NCI-H2196 (cell line): ENCODE results near the gene ATP1B3.
"Not testable (repeated sequence)": the region's sequence is repeated elsewhere in the genome, so short reads cannot be mapped to it uniquely, and the experiment has no call there.

Experiments used
- DNase-seq: peaks from one replicate; lab custom pipeline; 2025; ENCODE audit not compliant: unreplicated experiment; lab: John Stamatoyannopoulos, UW

ATP1B3 gene

GRCh38 chr3:141860086-141860669, 16.3 kb upstream of the ATP1B3 start:
- no peak for DNase-seq

- no peak for DNase-seq
Measured at GRCh38 chr3:141860766-141861513, 15.5 kb upstream of the ATP1B3 start.

GRCh38 chr3:141862279-141862816, 14.1 kb upstream of the ATP1B3 start:
- no peak for DNase-seq

DNA sequence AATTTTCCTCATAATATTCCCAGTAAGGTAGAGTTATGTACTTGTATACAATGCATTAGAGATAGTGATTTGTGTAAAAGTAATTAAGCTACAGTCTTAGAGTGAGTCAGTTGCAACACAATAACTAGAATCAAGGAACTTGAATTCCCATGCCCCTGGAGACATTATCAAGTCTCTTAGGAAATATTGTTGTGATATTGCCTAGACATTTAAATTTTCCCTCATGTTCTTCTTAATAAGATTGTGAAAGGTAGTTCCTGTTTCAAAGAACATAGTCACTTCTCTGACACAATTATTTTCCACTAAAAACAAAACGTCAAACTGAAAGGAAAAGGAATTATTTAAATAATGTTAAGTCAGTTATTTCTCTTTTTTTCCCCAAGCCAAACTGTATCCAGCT, 13.0 kb upstream of the ATP1B3 start:
- DNase-seq, result no peak

- no peak for DNase-seq
Measured at GRCh38 chr3:141864281-141864970, 12.0 kb upstream of the ATP1B3 start.

- DNase-seq, result no peak
Measured at GRCh38 chr3:141865101-141865500, 11.3 kb upstream of the ATP1B3 start.

GRCh38 chr3:141870091-141870687, 6.3 kb upstream of the ATP1B3 start:
- no peak for DNase-seq

- DNase-seq, result peak; percentile 91
Measured at GRCh38 chr3:141875374-141875892, 1.0 kb upstream of the ATP1B3 start.

DNA sequence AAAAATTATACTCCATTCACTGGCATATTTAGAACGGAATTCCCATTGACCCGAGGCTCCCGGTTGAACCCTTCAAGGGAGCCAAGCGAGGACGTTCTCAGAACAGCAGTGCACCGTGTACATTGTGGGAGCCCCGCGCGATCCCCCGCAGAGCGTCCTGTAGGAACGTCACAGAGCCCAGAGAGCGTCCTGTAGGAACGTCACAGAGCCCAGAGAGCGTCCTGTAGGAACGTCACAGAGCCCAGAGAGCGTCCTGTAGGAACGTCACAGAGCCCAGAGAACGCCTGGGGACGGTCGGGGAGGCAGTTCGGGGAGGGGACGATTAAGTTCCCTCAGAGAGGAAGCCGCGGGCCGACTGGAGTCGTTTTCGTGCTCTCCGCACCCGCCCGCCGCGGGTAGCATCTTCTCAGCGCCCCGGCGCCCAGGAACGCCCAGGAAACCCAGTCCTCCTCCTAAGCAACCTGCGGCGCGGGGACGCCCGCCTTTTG, 506 bp upstream of the ATP1B3 start:
- peak; percentile 82 for DNase-seq

DNA sequence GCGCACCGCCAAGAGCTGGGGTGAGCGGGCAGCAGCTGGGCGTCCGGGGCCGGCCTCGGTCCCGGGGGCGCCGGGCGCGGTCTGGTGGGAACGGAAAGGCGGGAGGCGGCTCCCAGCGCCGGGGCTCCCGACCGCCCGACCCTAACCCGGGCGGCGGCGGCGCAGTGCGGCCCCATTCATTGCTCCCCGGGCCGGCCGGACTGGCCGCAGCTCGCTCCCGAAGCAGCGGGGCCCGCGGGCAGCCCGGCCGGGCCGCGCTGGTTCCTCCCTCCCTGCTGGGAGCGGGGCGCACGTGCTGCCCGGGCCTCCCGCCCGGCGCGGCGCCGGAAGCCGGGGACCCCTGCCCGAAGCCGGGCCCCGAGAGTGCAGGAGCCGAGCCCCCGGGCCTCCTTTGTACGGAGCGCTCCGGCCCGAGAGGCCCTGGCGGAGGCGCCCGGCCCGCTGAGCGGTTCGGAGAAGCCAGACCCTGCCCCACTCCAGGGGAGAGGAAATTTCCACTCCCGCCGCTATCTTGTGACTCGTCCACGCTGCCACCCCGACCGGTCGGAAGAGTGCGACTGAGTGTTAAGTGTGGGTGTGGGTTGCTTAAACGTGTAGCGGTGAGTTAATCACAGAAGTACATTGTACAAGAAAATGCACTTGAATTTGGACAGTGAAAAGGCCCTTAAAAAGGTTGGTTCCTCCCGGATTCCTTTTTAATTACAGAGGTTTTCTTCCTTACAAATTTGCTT, 613 bp downstream of the ATP1B3 start:
- no peak for DNase-seq

DNA sequence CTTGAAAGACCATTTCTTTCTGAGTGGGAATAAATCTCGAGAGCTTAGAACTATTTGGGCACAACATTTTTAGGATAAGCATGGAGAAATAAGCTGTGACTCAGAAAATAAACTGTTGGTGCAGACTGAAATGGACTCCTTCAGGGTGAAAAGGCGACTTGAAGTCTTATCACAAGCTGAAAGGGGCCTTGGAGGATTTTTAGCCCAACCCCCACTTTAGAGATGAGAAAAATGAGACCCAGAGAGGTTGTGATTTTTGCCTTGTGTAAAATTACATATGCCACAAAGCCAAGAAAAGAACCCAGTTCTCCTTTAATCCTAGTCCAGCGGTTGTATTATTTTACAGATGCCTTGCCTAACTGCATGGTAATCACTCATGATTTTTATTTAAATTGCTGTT, 1.5 kb downstream of the ATP1B3 start:
- no peak for DNase-seq

- no peak for DNase-seq
Measured at GRCh38 chr3:141878326-141878725, 1.9 kb downstream of the ATP1B3 start.

DNA sequence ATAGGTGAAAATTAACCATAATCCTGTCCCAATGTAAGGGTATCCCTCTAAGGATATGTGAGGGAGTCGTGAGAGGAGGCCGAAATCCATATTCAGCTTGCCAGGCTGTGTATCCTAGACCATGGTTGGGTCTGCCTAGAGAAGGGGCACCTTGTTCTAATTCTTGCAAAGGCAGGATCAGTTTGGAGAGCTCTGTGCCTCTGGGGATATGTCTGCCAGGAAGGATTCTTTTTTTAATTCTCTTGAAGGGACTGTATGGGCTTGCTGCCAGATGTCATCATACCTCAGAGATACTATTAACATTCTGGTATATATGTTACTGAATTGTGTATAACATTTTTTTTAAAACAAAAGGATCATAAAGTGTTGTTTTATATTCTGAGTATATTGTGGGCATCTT, 2.4 kb downstream of the ATP1B3 start:
- peak; percentile 23 for DNase-seq

DNA sequence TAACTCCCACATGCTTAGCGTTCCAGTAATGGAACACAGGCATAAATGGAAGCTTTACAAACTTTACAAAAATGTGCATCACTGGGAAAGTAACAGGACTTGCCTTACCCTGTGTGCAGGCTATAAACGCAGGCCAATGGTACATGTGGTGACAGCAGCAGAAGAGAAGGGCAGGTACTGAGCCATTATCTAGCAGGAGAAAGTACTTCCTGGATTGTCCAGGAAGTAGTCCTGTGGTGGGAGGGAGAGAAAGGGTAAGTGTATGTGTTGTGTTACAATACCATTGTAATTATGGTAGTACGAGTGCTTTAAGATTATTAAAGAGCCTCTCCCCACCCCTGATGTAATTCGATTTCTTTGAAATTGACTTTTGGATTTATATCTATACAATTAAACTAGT, 5.3 kb downstream of the ATP1B3 start:
- no peak for DNase-seq

DNA sequence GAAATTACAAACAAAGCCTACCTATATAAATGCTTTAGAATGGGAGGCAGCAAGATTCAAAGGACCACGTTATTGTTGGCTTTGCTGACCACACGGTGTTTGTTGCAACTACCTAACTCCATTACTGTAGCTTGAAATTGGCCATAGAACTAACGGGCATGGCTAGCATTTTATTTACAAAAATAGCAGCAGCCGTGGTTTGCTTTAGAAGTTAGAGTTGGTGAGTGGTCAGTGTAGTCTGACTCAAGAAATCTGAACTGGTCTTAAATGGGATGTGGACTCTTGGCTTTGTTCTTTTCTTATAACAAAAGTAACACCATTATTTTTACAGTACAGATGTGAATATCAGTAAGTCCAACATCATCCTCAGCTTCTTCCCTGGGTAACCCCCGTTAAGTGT, 10.6 kb downstream of the ATP1B3 start:
- DNase-seq, result no peak

GRCh38 chr3:141888548-141888947, 12.1 kb downstream of the ATP1B3 start:
- DNase-seq, result not testable (repeated sequence)

GRCh38 chr3:141894524-141895176, 18.2 kb downstream of the ATP1B3 start:
- DNase-seq, result no peak

GRCh38 chr3:141895731-141896130, 19.3 kb downstream of the ATP1B3 start:
- no peak for DNase-seq

- DNase-seq, result no peak
Measured at GRCh38 chr3:141898908-141899307, 22.5 kb downstream of the ATP1B3 start.

- DNase-seq, result no peak
Measured at GRCh38 chr3:141900343-141900742, 23.9 kb downstream of the ATP1B3 start.
